Measurements from ENCODE around the gene MIA.
A peak's percentile ranks its signal among the peaks of the same experiment; 100 is the strongest.
"Not testable (repeated sequence)": the region's sequence is repeated elsewhere in the genome, so short reads cannot be mapped to it uniquely, and the experiment has no call there.

Gene MIA

GRCh38 chr19:40803857-40804782 is 28.8 kb downstream of the MIA start:
- no peak for DNase-seq (ENCODE audit: low spot score)

GRCh38 chr19:40804783-40805242 is 29.5 kb downstream of the MIA start:
- DNase-seq (ENCODE audit: low spot score): no peak

- DNase-seq (ENCODE audit: low spot score): no peak
Measured at GRCh38 chr19:40805258-40805868, 30.0 kb downstream of the MIA start.

- DNase-seq (ENCODE audit: low spot score): no peak
Measured at GRCh38 chr19:40806423-40807146, 31.3 kb downstream of the MIA start.

GRCh38 chr19:40807147-40808020 is 32.1 kb downstream of the MIA start:
- DNase-seq (ENCODE audit: low spot score): no peak

GRCh38 chr19:40808021-40808325 is 32.7 kb downstream of the MIA start:
- DNase-seq (ENCODE audit: low spot score): no peak

- DNase-seq (ENCODE audit: low spot score): no peak
Measured at GRCh38 chr19:40808497-40808896, 33.2 kb downstream of the MIA start.

GRCh38 chr19:40809358-40810086 is 34.2 kb downstream of the MIA start:
- DNase-seq (ENCODE audit: low spot score): no peak

GRCh38 chr19:40810160-40810559 is 34.8 kb downstream of the MIA start:
- no peak for DNase-seq (ENCODE audit: low spot score)

GRCh38 chr19:40810649-40811408 is 35.5 kb downstream of the MIA start:
- DNase-seq (ENCODE audit: low spot score): peak; percentile 63

GRCh38 chr19:40811478-40812341 is 36.4 kb downstream of the MIA start:
- no peak for DNase-seq (ENCODE audit: low spot score)

- DNase-seq (ENCODE audit: low spot score): not testable (repeated sequence)
Measured at GRCh38 chr19:40812571-40812970, 37.2 kb downstream of the MIA start.

GRCh38 chr19:40813182-40813581 is 37.9 kb downstream of the MIA start:
- no peak for DNase-seq (ENCODE audit: low spot score)

- DNase-seq (ENCODE audit: low spot score): no peak
Measured at GRCh38 chr19:40815223-40815622, 39.9 kb downstream of the MIA start.

- peak; percentile 65 for DNase-seq (ENCODE audit: low spot score)
Measured at GRCh38 chr19:40818480-40819399, 43.4 kb downstream of the MIA start.

- peak; percentile 43 for DNase-seq (ENCODE audit: low spot score)
Measured at GRCh38 chr19:40819479-40820234, 44.3 kb downstream of the MIA start.

- DNase-seq (ENCODE audit: low spot score): no peak
Measured at GRCh38 chr19:40822161-40822560, 46.8 kb downstream of the MIA start.
